Measurements from ENCODE around the gene CDH13. TPM values are rescaled to one million over a fixed set of nuclear protein-coding genes. Genes with fewer than 3 reads are reported as not detected.

CDH13 gene
- polyA plus RNA-seq, 1 donor from 2014 or later, result 3.2 TPM

DNA sequence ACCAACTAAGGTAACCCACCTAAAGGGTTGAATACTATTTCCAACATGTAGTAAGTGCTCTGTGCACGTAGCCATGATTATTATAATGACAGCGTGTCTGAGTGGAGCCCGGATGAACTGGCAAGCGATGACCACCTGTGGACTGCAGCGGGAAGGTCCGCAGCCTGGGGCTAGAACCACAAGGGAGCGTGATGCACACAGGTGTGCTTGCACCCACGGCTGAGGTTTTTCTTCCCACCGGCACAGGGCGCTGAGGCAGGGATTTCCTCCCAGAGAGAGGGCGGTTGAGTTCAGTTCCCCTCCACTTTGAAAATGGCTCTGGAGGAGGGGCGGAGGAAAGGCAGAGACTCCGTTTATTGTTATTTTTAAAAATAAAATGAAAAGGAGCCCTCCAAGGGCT lies 959.3 kb downstream of the CDH13 start:
- Histone ChIP-seq H3K9me2 (ENCODE audit: insufficient read depth, low read length) (no peaks in the 10 kb centered on the region), H3K9me3 (ENCODE audit: low read length) (no peaks in the 10 kb centered on the region), H3K4me2 (ENCODE audit: low read length) (no peak overlapping the region), H3K4me3 (ENCODE audit: low read length) (no peak overlapping the region), H2AFZ (ENCODE audit: low read depth, low read length) (no peak overlapping the region), H3K27me3 (ENCODE audit: insufficient read depth, low read depth, low read length) (no peaks in the 10 kb centered on the region), H3K79me2 (replicated peaks; ENCODE audit: insufficient read depth, low read length) (no peaks in the 10 kb centered on the region), H4K20me1 (ENCODE audit: insufficient read depth) (no peaks in the 10 kb centered on the region), H3F3A (ENCODE audit: insufficient read depth, low read length, poor library complexity, severe bottlenecking) (no peaks in the 10 kb centered on the region), H3K9ac (ENCODE audit: low read length) (no peak overlapping the region), H3K36me3 (ENCODE audit: insufficient read depth, low read length) (no peaks in the 10 kb centered on the region), H3K27ac (ENCODE audit: low read length) (no peak overlapping the region)
- TF ChIP-seq MXI1 (conservative IDR thresholded peaks at IDR 0.05; ENCODE audit: poor library complexity, severe bottlenecking), result no peak

- no peak overlapping the region for H3K27ac ChIP-seq (ENCODE audit: low read length)
- no peaks in the 10 kb centered on the region for H4K20me1 ChIP-seq (ENCODE audit: insufficient read depth)
- no peak for TF ChIP-seq RAD21 (conservative IDR thresholded peaks at IDR 0.05)
- TF ChIP-seq EP300 (conservative IDR thresholded peaks at IDR 0.05; ENCODE audit: poor library complexity, severe bottlenecking), result no peak
- no peak for TF ChIP-seq REST (IDR thresholded peaks at IDR 0.05; ENCODE audit: borderline replicate concordance)
- no peak for TF ChIP-seq EZH2 (IDR thresholded peaks at IDR 0.05; ENCODE audit: borderline replicate concordance, insufficient read depth, low read length, poor library complexity, severe bottlenecking)
- TF ChIP-seq CTCF (IDR thresholded peaks at IDR 0.05; ENCODE audit: poor library complexity, severe bottlenecking), result no peak
- TF ChIP-seq POLR2AphosphoS5 (IDR thresholded peaks at IDR 0.05), result no peak
- no peak overlapping the region for H3K4me3 ChIP-seq (ENCODE audit: low read length)
- H3K9me3 ChIP-seq (ENCODE audit: low read length), result no peaks in the 10 kb centered on the region
- H2AFZ ChIP-seq (ENCODE audit: low read depth, low read length), result no peak overlapping the region
- no peak overlapping the region for H3K4me2 ChIP-seq (ENCODE audit: low read length)
- no peaks in the 10 kb centered on the region for H3K9me2 ChIP-seq (ENCODE audit: insufficient read depth, low read length)
- H3K9ac ChIP-seq (ENCODE audit: low read length), result no peak overlapping the region
- H3K36me3 ChIP-seq (ENCODE audit: insufficient read depth, low read length), result no peaks in the 10 kb centered on the region
- H3K27me3 ChIP-seq (ENCODE audit: insufficient read depth, low read depth, low read length), result no peaks in the 10 kb centered on the region
- H3K79me2 ChIP-seq (replicated peaks; ENCODE audit: insufficient read depth, low read length), result no peaks in the 10 kb centered on the region
- H3F3A ChIP-seq (ENCODE audit: insufficient read depth, low read length, poor library complexity, severe bottlenecking), result no peaks in the 10 kb centered on the region
Observed at GRCh38 chr16:83586461-83587200, 959.9 kb downstream of the CDH13 start.

DNA sequence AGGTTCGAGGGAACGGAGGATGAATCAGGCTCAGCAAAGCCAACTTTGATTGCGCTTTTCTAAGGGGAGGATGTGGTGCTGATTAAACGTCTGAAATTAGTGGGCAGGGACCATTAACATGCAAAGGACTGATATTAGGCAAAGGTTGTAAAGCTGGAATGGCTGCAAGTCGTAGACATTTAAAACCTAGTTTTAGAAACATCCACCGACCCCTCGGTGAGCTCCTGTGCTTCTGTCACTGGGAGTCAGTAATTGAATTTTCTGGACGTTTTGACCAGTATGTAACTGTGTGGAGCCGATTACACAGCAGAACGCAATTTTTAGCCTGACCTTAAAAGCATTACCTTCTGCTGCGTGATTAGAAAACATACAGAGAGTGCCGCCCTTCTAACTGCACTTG lies 960.4 kb downstream of the CDH13 start:
- Histone ChIP-seq H3K79me2 (replicated peaks; ENCODE audit: insufficient read depth, low read length) (no peaks in the 10 kb centered on the region), H3F3A (ENCODE audit: insufficient read depth, low read length, poor library complexity, severe bottlenecking) (no peaks in the 10 kb centered on the region), H3K9ac (ENCODE audit: low read length) (no peak overlapping the region), H3K27ac (ENCODE audit: low read length) (no peak overlapping the region), H2AFZ (ENCODE audit: low read depth, low read length) (no peak overlapping the region), H3K4me3 (ENCODE audit: low read length) (no peak overlapping the region), H4K20me1 (ENCODE audit: insufficient read depth) (no peaks in the 10 kb centered on the region), H3K27me3 (ENCODE audit: insufficient read depth, low read depth, low read length) (no peaks in the 10 kb centered on the region), H3K36me3 (ENCODE audit: insufficient read depth, low read length) (no peaks in the 10 kb centered on the region), H3K4me2 (ENCODE audit: low read length) (no peak overlapping the region), H3K9me3 (ENCODE audit: low read length) (no peaks in the 10 kb centered on the region), H3K9me2 (ENCODE audit: insufficient read depth, low read length) (no peaks in the 10 kb centered on the region)
- TF ChIP-seq RAD21 (conservative IDR thresholded peaks at IDR 0.05) (no peak), CTCF (IDR thresholded peaks at IDR 0.05; ENCODE audit: poor library complexity, severe bottlenecking) (no peak), POLR2AphosphoS5 (IDR thresholded peaks at IDR 0.05) (no peak), EZH2 (IDR thresholded peaks at IDR 0.05; ENCODE audit: borderline replicate concordance, insufficient read depth, low read length, poor library complexity, severe bottlenecking) (no peak), TAF1 (IDR thresholded peaks at IDR 0.05; ENCODE audit: low read depth) (no peak), MXI1 (conservative IDR thresholded peaks at IDR 0.05; ENCODE audit: poor library complexity, severe bottlenecking) (no peak), SMC3 (conservative IDR thresholded peaks at IDR 0.05; ENCODE audit: poor library complexity) (no peak), EP300 (conservative IDR thresholded peaks at IDR 0.05; ENCODE audit: poor library complexity, severe bottlenecking) (no peak), REST (IDR thresholded peaks at IDR 0.05; ENCODE audit: borderline replicate concordance) (no peak)

Measured in neural cell (in vitro differentiated cells).